ENCODE results near the gene LIPC.
A peak's percentile ranks its signal among the peaks of the same experiment; 100 is the strongest.

The LIPC gene

DNA sequence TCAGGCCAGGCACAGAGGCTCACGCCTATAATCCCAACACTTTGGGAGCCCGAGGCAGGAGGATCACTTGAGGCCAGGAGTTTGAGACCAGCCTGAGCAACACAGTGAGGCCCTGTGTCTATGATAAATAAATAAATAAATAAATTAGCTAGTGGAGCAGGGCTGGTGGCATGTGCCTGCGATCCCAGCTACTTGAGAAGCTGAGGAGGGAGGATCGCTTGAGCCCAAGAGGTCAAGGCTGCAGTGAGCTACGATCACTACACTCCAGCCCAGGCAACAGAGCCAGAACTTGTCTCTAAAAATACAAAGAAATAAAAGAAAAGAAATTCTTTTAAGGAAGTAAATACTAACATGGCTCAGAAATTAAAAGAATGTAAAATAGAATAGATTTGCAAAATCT, 91.8 kb downstream of the LIPC start:
- H3K9me3 ChIP-seq: no peaks in the 10 kb centered on the region
- no peaks in the 10 kb centered on the region; the same call in 1 of the 2 replicates for H3K36me3 ChIP-seq
- no peak overlapping the region for H3K4me2 ChIP-seq
- no peak overlapping the region for H3K4me3 ChIP-seq
- H3K9ac ChIP-seq: no peak overlapping the region
- H3K4me1 ChIP-seq: peaks cover 50% of the 10 kb centered on the region
- no peak for TF ChIP-seq Cebpa-rat (IDR thresholded peaks at IDR 0.05)
- no peaks in the 10 kb centered on the region for H4K20me1 ChIP-seq
- H3K27me3 ChIP-seq: no peaks in the 10 kb centered on the region
- H3K27ac ChIP-seq: 0 out of 2 replicates have a peak overlapping the region, but pooled peaks have one; percentile 15

GRCh38 chr15:58524247-58524646, 92.5 kb downstream of the LIPC start:
- no peaks in the 10 kb centered on the region for H4K20me1 ChIP-seq
- peaks cover 44% of the 10 kb centered on the region for H3K4me1 ChIP-seq
- H3K27ac ChIP-seq: no peak overlapping the region
- TF ChIP-seq Cebpa-rat (IDR thresholded peaks at IDR 0.05): no peak
- no peak overlapping the region for H3K4me2 ChIP-seq
- no peak overlapping the region for H3K9ac ChIP-seq
- no peaks in the 10 kb centered on the region; the same call in 1 of the 2 replicates for H3K36me3 ChIP-seq
- H3K4me3 ChIP-seq: no peak overlapping the region
- H3K9me3 ChIP-seq: no peaks in the 10 kb centered on the region
- H3K27me3 ChIP-seq: no peaks in the 10 kb centered on the region

DNA sequence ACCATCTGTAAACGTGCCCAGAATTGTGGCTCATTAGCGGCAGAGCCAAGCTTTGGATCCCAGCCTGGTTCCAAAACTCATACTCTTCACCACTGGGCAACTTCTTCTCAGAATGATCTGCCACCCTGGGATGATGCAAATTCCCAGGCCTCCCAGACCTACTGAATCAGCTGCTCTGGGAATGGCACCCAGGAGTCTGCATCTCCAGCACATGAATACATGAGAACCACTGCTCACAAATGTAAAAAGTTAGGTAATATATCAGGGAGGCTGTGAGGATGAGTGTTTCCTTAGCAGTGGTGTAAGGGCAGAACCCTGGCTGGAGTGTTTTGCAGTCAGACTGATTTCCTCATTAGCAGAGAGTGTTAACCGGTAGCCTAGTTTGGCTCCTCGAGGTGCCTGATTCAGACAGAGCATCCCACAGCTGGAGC, 94.2 kb downstream of the LIPC start:
- TF ChIP-seq Cebpa-rat (IDR thresholded peaks at IDR 0.05): no peak
- Histone ChIP-seq H3K4me2 (no peak overlapping the region), H3K4me3 (no peak overlapping the region), H3K9ac (no peak overlapping the region), H3K4me1 (peaks cover 27% of the 10 kb centered on the region), H3K9me3 (no peaks in the 10 kb centered on the region), H3K36me3 (no peaks in the 10 kb centered on the region; the same call in 1 of the 2 replicates), H4K20me1 (no peaks in the 10 kb centered on the region), H3K27ac (no peak overlapping the region), H3K27me3 (no peaks in the 10 kb centered on the region)

GRCh38 chr15:58526647-58527192, 94.9 kb downstream of the LIPC start:
- Histone ChIP-seq H3K4me2 (no peak overlapping the region), H3K9me3 (no peaks in the 10 kb centered on the region), H4K20me1 (no peaks in the 10 kb centered on the region), H3K27me3 (no peaks in the 10 kb centered on the region), H3K27ac (no peak overlapping the region), H3K9ac (no peak overlapping the region), H3K4me3 (no peak overlapping the region), H3K4me1 (peaks cover 20% of the 10 kb centered on the region), H3K36me3 (no peaks in the 10 kb centered on the region; the same call in 1 of the 2 replicates)
- TF ChIP-seq Cebpa-rat (IDR thresholded peaks at IDR 0.05): no peak

DNA sequence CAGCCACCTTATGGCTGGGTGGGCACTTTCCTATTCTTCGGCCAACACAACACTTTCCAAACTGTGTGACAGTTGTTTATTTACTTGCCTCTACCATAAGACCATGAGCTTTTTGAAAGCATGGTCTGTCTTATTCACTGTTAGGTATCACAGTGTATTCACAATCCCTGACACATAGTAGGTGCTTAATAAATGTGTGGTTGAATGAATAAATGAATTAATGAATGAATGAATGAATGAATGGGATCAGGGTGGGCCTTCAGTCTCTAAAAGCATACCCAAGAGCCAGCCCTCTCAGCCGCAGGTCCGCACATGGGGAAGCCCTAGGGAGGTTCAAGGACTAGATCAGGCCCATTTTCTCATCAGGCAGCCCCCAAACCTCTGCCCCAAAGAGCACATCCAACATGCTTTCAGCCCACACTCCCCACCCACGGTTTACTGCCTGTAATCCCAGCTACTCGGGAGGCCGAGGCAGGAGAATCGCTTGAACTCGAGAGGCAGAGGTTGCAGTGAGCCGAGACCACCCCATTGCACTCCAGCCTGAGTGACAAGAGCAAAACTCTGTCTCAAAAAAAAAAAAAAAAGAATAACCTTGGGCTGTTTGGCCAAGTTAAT, 95.9 kb downstream of the LIPC start:
- Histone ChIP-seq H3K4me1 (peaks cover 10% of the 10 kb centered on the region), H3K4me3 (no peak overlapping the region), H3K27me3 (no peaks in the 10 kb centered on the region), H3K9me3 (no peaks in the 10 kb centered on the region), H3K36me3 (no peaks in the 10 kb centered on the region; the same call in 1 of the 2 replicates), H4K20me1 (no peaks in the 10 kb centered on the region), H3K27ac (no peak overlapping the region), H3K9ac (no peak overlapping the region), H3K4me2 (no peak overlapping the region)
- no peak for TF ChIP-seq Cebpa-rat (IDR thresholded peaks at IDR 0.05)

DNA sequence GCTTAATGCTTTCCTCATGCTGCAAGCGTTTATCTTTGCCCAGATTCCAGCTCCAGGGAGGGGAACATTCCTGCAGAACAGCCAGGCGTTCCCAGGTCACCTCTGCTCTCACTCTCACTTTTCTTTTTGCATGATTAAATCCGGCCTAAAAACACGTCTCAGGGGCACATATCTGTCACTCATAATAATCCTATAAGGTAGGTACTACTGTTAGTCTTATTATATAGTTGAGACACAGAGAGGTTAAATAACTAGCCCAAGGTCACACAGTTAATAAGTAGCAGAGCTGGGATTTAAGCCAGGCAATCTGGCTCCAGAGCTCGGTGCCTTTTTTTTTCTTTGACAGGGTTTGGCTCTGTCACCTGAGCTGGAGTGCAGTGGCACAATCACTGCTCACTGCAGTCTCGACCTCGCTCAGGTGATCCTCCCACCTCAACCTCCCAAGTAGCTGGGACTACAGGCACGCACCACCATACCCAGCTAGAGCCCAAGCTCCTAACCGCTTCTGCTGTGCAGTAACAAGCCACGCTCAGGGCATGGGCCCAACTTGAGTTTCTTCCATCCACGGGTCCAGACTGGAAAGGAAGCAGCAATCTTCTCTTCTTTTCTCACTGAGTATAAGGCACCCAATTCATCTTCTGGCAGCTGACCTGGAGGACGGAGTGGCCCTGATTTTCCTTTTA, 96.5 kb downstream of the LIPC start:
- no peak overlapping the region for H3K27ac ChIP-seq
- no peak for TF ChIP-seq Cebpa-rat (IDR thresholded peaks at IDR 0.05)
- no peaks in the 10 kb centered on the region for H3K9me3 ChIP-seq
- H3K4me1 ChIP-seq: peaks cover 3% of the 10 kb centered on the region
- H4K20me1 ChIP-seq: no peaks in the 10 kb centered on the region
- H3K4me2 ChIP-seq: no peak overlapping the region
- H3K9ac ChIP-seq: no peak overlapping the region
- no peaks in the 10 kb centered on the region; the same call in 1 of the 2 replicates for H3K36me3 ChIP-seq
- no peaks in the 10 kb centered on the region for H3K27me3 ChIP-seq
- no peak overlapping the region for H3K4me3 ChIP-seq

- Histone ChIP-seq H3K4me3 (no peak overlapping the region), H3K9ac (no peak overlapping the region), H3K27me3 (no peaks in the 10 kb centered on the region), H4K20me1 (no peaks in the 10 kb centered on the region), H3K4me2 (no peak overlapping the region), H3K4me1 (peaks cover 2% of the 10 kb centered on the region), H3K36me3 (no peaks in the 10 kb centered on the region; the same call in 1 of the 2 replicates), H3K9me3 (no peaks in the 10 kb centered on the region), H3K27ac (no peak overlapping the region)
- no peak for TF ChIP-seq Cebpa-rat (IDR thresholded peaks at IDR 0.05)
Observed at GRCh38 chr15:58529041-58529440, 97.2 kb downstream of the LIPC start.

DNA sequence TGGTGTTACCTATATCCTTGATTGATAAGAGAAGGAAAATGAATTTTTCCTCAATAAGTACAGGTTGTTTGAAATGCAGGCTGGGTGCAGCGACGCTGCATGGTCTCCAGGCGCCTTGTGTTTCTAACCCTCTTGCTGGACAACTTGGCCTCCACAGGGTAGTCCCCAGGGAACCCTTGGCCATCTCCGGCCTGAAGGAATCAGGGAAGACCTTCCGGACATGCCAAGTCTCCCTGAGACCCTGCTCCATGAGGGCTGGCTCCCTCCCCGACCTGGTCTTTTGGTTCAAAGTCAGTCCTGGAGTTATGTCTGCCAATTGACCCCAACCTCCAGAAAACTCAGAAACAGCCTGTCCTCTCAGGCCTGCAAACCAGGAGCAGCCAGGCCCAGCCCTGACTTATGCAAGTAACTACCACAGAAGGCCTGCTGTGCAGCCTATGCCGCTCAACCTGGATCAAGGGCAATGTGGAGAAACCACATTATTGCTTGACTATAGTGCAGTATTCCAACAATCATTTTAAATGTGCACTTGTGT, 98.3 kb downstream of the LIPC start:
- Histone ChIP-seq H4K20me1 (no peaks in the 10 kb centered on the region), H3K9ac (no peak overlapping the region), H3K27me3 (no peaks in the 10 kb centered on the region), H3K4me1 (peaks cover 9% of the 10 kb centered on the region), H3K4me2 (no peak overlapping the region), H3K9me3 (no peaks in the 10 kb centered on the region), H3K27ac (no peak overlapping the region), H3K4me3 (no peak overlapping the region), H3K36me3 (no peaks in the 10 kb centered on the region; the same call in 1 of the 2 replicates)
- no peak for TF ChIP-seq Cebpa-rat (IDR thresholded peaks at IDR 0.05)

- Histone ChIP-seq H3K9ac (no peak overlapping the region), H4K20me1 (no peaks in the 10 kb centered on the region), H3K4me3 (no peak overlapping the region), H3K27me3 (no peaks in the 10 kb centered on the region), H3K27ac (no peak overlapping the region), H3K36me3 (no peaks in the 10 kb centered on the region), H3K4me2 (no peak overlapping the region), H3K4me1 (peaks cover 9% of the 10 kb centered on the region), H3K9me3 (no peaks in the 10 kb centered on the region)
- TF ChIP-seq Cebpa-rat (IDR thresholded peaks at IDR 0.05): no peak
Observed at GRCh38 chr15:58532126-58532525, 100.3 kb downstream of the LIPC start.

DNA sequence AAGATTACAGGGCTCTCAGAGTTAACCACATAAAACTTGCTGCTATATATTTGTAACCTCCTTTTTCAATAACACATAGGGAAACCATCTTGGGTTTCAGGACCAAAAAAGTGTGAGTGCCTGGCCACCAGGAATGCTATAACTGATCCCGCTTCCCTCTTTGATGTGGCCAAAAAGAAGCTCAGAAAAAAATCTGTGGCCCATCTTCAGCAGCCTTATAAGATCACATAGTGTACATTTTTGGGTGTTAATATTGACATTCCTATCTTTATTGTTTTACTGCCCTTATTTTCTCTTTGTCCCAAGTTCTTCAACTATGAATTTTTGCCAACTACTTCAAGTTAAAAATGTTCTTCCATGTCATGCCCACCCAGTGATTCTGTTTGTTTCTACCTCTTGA, 102.8 kb downstream of the LIPC start:
- no peak overlapping the region for H3K4me3 ChIP-seq
- H3K36me3 ChIP-seq: peaks cover 8% of the 10 kb centered on the region; the same call in 1 of the 2 replicates

More for the DNA sequence above, 102.8 kb downstream of the LIPC start:
- Histone ChIP-seq H3K4me1 (peaks cover 12% of the 10 kb centered on the region), H3K27me3 (no peaks in the 10 kb centered on the region), H4K20me1 (no peaks in the 10 kb centered on the region), H3K9me3 (peaks cover 5% of the 10 kb centered on the region), H3K4me2 (0 out of 2 replicates have a peak overlapping the region, but pooled peaks have one; percentile 14), H3K27ac (no peak overlapping the region), H3K9ac (no peak overlapping the region)
- TF ChIP-seq Cebpa-rat (IDR thresholded peaks at IDR 0.05): no peak
